ENCODE measurements around the gene GULP1.

Gene GULP1

GRCh38 chr2:188332619-188333018 lies 40.9 kb downstream of the GULP1 start:
- no peaks in the 10 kb centered on the region for H3K36me3 ChIP-seq (ENCODE audit: control insufficient read depth, insufficient read depth, low read length)
- no peaks in the 10 kb centered on the region for H3K27me3 ChIP-seq (replicated peaks; ENCODE audit: control insufficient read depth, insufficient read depth, low read length, poor library complexity, severe bottlenecking)
- no peak overlapping the region for H3K27ac ChIP-seq (ENCODE audit: insufficient read depth, low read length, poor library complexity, severe bottlenecking)
- no peaks in the 10 kb centered on the region for H3K4me1 ChIP-seq (ENCODE audit: control insufficient read depth, insufficient read depth, low read length, poor library complexity, severe bottlenecking)
- no peak overlapping the region for H3K4me3 ChIP-seq (ENCODE audit: insufficient read depth, low read depth, low read length, poor library complexity, severe bottlenecking)
- DNase-seq: no peak
- no peaks in the 10 kb centered on the region for H3K9me3 ChIP-seq (ENCODE audit: control insufficient read depth, low read length)

GRCh38 chr2:188333751-188334524 lies 42.3 kb downstream of the GULP1 start:
- no peaks in the 10 kb centered on the region for H3K4me1 ChIP-seq (ENCODE audit: control insufficient read depth, insufficient read depth, low read length, poor library complexity, severe bottlenecking)
- DNase-seq: no peak
- no peak overlapping the region for H3K27ac ChIP-seq (ENCODE audit: insufficient read depth, low read length, poor library complexity, severe bottlenecking)
- no peaks in the 10 kb centered on the region for H3K9me3 ChIP-seq (ENCODE audit: control insufficient read depth, low read length)
- no peaks in the 10 kb centered on the region for H3K36me3 ChIP-seq (ENCODE audit: control insufficient read depth, insufficient read depth, low read length)
- no peak overlapping the region for H3K4me3 ChIP-seq (ENCODE audit: insufficient read depth, low read depth, low read length, poor library complexity, severe bottlenecking)
- no peaks in the 10 kb centered on the region for H3K27me3 ChIP-seq (replicated peaks; ENCODE audit: control insufficient read depth, insufficient read depth, low read length, poor library complexity, severe bottlenecking)

GRCh38 chr2:188338463-188338862 lies 46.8 kb downstream of the GULP1 start:
- no peak overlapping the region for H3K4me3 ChIP-seq (ENCODE audit: insufficient read depth, low read depth, low read length, poor library complexity, severe bottlenecking)
- H3K27ac ChIP-seq (ENCODE audit: insufficient read depth, low read length, poor library complexity, severe bottlenecking): no peak overlapping the region
- H3K36me3 ChIP-seq (ENCODE audit: control insufficient read depth, insufficient read depth, low read length): no peaks in the 10 kb centered on the region
- H3K9me3 ChIP-seq (ENCODE audit: control insufficient read depth, low read length): no peaks in the 10 kb centered on the region
- H3K4me1 ChIP-seq (ENCODE audit: control insufficient read depth, insufficient read depth, low read length, poor library complexity, severe bottlenecking): no peaks in the 10 kb centered on the region
- no peaks in the 10 kb centered on the region for H3K27me3 ChIP-seq (replicated peaks; ENCODE audit: control insufficient read depth, insufficient read depth, low read length, poor library complexity, severe bottlenecking)
- no peak for DNase-seq

GRCh38 chr2:188340257-188340656 lies 48.6 kb downstream of the GULP1 start:
- Histone ChIP-seq H3K4me3 (ENCODE audit: insufficient read depth, low read depth, low read length, poor library complexity, severe bottlenecking) (no peak overlapping the region), H3K4me1 (ENCODE audit: control insufficient read depth, insufficient read depth, low read length, poor library complexity, severe bottlenecking) (no peaks in the 10 kb centered on the region), H3K27me3 (replicated peaks; ENCODE audit: control insufficient read depth, insufficient read depth, low read length, poor library complexity, severe bottlenecking) (no peaks in the 10 kb centered on the region), H3K27ac (ENCODE audit: insufficient read depth, low read length, poor library complexity, severe bottlenecking) (no peak overlapping the region), H3K36me3 (ENCODE audit: control insufficient read depth, insufficient read depth, low read length) (no peaks in the 10 kb centered on the region), H3K9me3 (ENCODE audit: control insufficient read depth, low read length) (no peaks in the 10 kb centered on the region)
- no peak for DNase-seq

GRCh38 chr2:188345020-188345419 lies 53.3 kb downstream of the GULP1 start:
- Histone ChIP-seq H3K36me3 (ENCODE audit: control insufficient read depth, insufficient read depth, low read length) (no peaks in the 10 kb centered on the region), H3K27ac (ENCODE audit: insufficient read depth, low read length, poor library complexity, severe bottlenecking) (no peak overlapping the region), H3K4me1 (ENCODE audit: control insufficient read depth, insufficient read depth, low read length, poor library complexity, severe bottlenecking) (no peaks in the 10 kb centered on the region), H3K27me3 (replicated peaks; ENCODE audit: control insufficient read depth, insufficient read depth, low read length, poor library complexity, severe bottlenecking) (no peaks in the 10 kb centered on the region), H3K4me3 (ENCODE audit: insufficient read depth, low read depth, low read length, poor library complexity, severe bottlenecking) (no peak overlapping the region), H3K9me3 (ENCODE audit: control insufficient read depth, low read length) (no peaks in the 10 kb centered on the region)
- DNase-seq: no peak

GRCh38 chr2:188345426-188345825 lies 53.8 kb downstream of the GULP1 start:
- Histone ChIP-seq H3K36me3 (ENCODE audit: control insufficient read depth, insufficient read depth, low read length) (no peaks in the 10 kb centered on the region), H3K4me1 (ENCODE audit: control insufficient read depth, insufficient read depth, low read length, poor library complexity, severe bottlenecking) (no peaks in the 10 kb centered on the region), H3K4me3 (ENCODE audit: insufficient read depth, low read depth, low read length, poor library complexity, severe bottlenecking) (no peak overlapping the region), H3K9me3 (ENCODE audit: control insufficient read depth, low read length) (no peaks in the 10 kb centered on the region), H3K27ac (ENCODE audit: insufficient read depth, low read length, poor library complexity, severe bottlenecking) (no peak overlapping the region), H3K27me3 (replicated peaks; ENCODE audit: control insufficient read depth, insufficient read depth, low read length, poor library complexity, severe bottlenecking) (no peaks in the 10 kb centered on the region)
- no peak for DNase-seq

GRCh38 chr2:188345831-188346458 lies 54.3 kb downstream of the GULP1 start:
- H3K4me1 ChIP-seq (ENCODE audit: control insufficient read depth, insufficient read depth, low read length, poor library complexity, severe bottlenecking): no peaks in the 10 kb centered on the region
- no peak overlapping the region for H3K27ac ChIP-seq (ENCODE audit: insufficient read depth, low read length, poor library complexity, severe bottlenecking)
- no peaks in the 10 kb centered on the region for H3K9me3 ChIP-seq (ENCODE audit: control insufficient read depth, low read length)
- no peak overlapping the region for H3K4me3 ChIP-seq (ENCODE audit: insufficient read depth, low read depth, low read length, poor library complexity, severe bottlenecking)
- no peaks in the 10 kb centered on the region for H3K27me3 ChIP-seq (replicated peaks; ENCODE audit: control insufficient read depth, insufficient read depth, low read length, poor library complexity, severe bottlenecking)
- DNase-seq: no peak
- no peaks in the 10 kb centered on the region for H3K36me3 ChIP-seq (ENCODE audit: control insufficient read depth, insufficient read depth, low read length)

- H3K36me3 ChIP-seq (ENCODE audit: control insufficient read depth, insufficient read depth, low read length): no peaks in the 10 kb centered on the region
- no peaks in the 10 kb centered on the region for H3K27me3 ChIP-seq (replicated peaks; ENCODE audit: control insufficient read depth, insufficient read depth, low read length, poor library complexity, severe bottlenecking)
- no peak for DNase-seq
- no peak overlapping the region for H3K4me3 ChIP-seq (ENCODE audit: insufficient read depth, low read depth, low read length, poor library complexity, severe bottlenecking)
- no peaks in the 10 kb centered on the region for H3K9me3 ChIP-seq (ENCODE audit: control insufficient read depth, low read length)
- no peaks in the 10 kb centered on the region for H3K4me1 ChIP-seq (ENCODE audit: control insufficient read depth, insufficient read depth, low read length, poor library complexity, severe bottlenecking)
- no peak overlapping the region for H3K27ac ChIP-seq (ENCODE audit: insufficient read depth, low read length, poor library complexity, severe bottlenecking)
Observed at GRCh38 chr2:188349019-188349418, 57.3 kb downstream of the GULP1 start.

GRCh38 chr2:188353282-188353681 lies 61.6 kb downstream of the GULP1 start:
- no peak for DNase-seq
- Histone ChIP-seq H3K4me1 (ENCODE audit: control insufficient read depth, insufficient read depth, low read length, poor library complexity, severe bottlenecking) (no peaks in the 10 kb centered on the region), H3K27me3 (replicated peaks; ENCODE audit: control insufficient read depth, insufficient read depth, low read length, poor library complexity, severe bottlenecking) (no peaks in the 10 kb centered on the region), H3K36me3 (ENCODE audit: control insufficient read depth, insufficient read depth, low read length) (no peaks in the 10 kb centered on the region), H3K4me3 (ENCODE audit: insufficient read depth, low read depth, low read length, poor library complexity, severe bottlenecking) (no peak overlapping the region), H3K9me3 (ENCODE audit: control insufficient read depth, low read length) (no peaks in the 10 kb centered on the region), H3K27ac (ENCODE audit: insufficient read depth, low read length, poor library complexity, severe bottlenecking) (no peak overlapping the region)

GRCh38 chr2:188360485-188361263 lies 69.0 kb downstream of the GULP1 start:
- DNase-seq: no peak
- H3K4me1 ChIP-seq (ENCODE audit: control insufficient read depth, insufficient read depth, low read length, poor library complexity, severe bottlenecking): no peaks in the 10 kb centered on the region

More at GRCh38 chr2:188360485-188361263, 69.0 kb downstream of the GULP1 start:
- H3K36me3 ChIP-seq (ENCODE audit: control insufficient read depth, insufficient read depth, low read length): no peaks in the 10 kb centered on the region
- no peaks in the 10 kb centered on the region for H3K27me3 ChIP-seq (replicated peaks; ENCODE audit: control insufficient read depth, insufficient read depth, low read length, poor library complexity, severe bottlenecking)
- no peaks in the 10 kb centered on the region for H3K9me3 ChIP-seq (ENCODE audit: control insufficient read depth, low read length)
- H3K27ac ChIP-seq (ENCODE audit: insufficient read depth, low read length, poor library complexity, severe bottlenecking): no peak overlapping the region
- H3K4me3 ChIP-seq (ENCODE audit: insufficient read depth, low read depth, low read length, poor library complexity, severe bottlenecking): no peak overlapping the region
